B cell (primary cell): ENCODE measurements around the gene MAD2L1BP. TPM values are rescaled to one million over a fixed set of nuclear protein-coding genes. Genes with fewer than 3 reads are reported as not detected.

Experiments
- ATAC-seq: fragments of 200-7000 bp; cut with Tn5 transposase; one replicate; pipeline ENCODE4 v1.10.0; 2021; ENCODE audit warnings: low read depth, mild to moderate bottlenecking, moderate number of reproducible peaks, moderate library complexity
- CTCF ChIA-PET: fragments of 350-600 bp; sonication (Branson Sonifier 250); formaldehyde crosslinking; loops from one replicate; lab custom pipeline; 2021; ENCODE audit warnings: antibody characterized with exemption, inconsistent platforms; lab: Charles Lee
- POLR2A ChIA-PET: fragments of 350-600 bp; sonication (Branson Sonifier 250); formaldehyde crosslinking; loops from one replicate; lab custom pipeline; 2021; ENCODE audit warnings: antibody characterized with exemption; lab: Charles Lee
- DNase-seq: peaks from one replicate; pipeline ENCODE4 v3.0.0; 2013
- H2AFZ ChIP-seq: 2 replicates; pipeline ENCODE4 v1.6.1; 2012; ENCODE audit warnings: mild to moderate bottlenecking, low read depth, low read length; ENCODE audit not compliant: insufficient read depth, poor library complexity, severe bottlenecking
- H3K27ac ChIP-seq, 2 donors: 1 replicate in 1 of 2; 2 replicates in 1 of 2; pipeline ENCODE4 v1.5.1; 2012 to 2013; ENCODE audit warnings: low read length in 2 of 2, mild to moderate bottlenecking in 2 of 2, moderate library complexity in 1 of 2
- H3K27me3 ChIP-seq, 4 experiments: fragments of 200-600 bp in 1 of 4; sonication (generic) in 1 of 4; replicated peaks in 1 of 4; 1 replicate in 2 of 4; 2 replicates in 2 of 4; pipeline versions ENCODE4 v1.6.1 to v1.7.0; 2013 to 2016; ENCODE audit warnings: low read length in 3 of 4, mild to moderate bottlenecking in 2 of 4, mixed read lengths in 1 of 4, moderate library complexity in 1 of 4; ENCODE audit not compliant: insufficient read depth in 4 of 4, control insufficient read depth in 3 of 4; ENCODE audit errors: control extremely low read depth in 1 of 4
- H3K36me3 ChIP-seq, 2 experiments: replicated peaks in 1 of 2; 1 replicate in 1 of 2; 2 replicates in 1 of 2; pipeline versions ENCODE4 v1.6.1 to v1.7.1; 2013; ENCODE audit warnings: low read length in 1 of 2; ENCODE audit not compliant: insufficient read depth in 2 of 2, control insufficient read depth in 1 of 2; ENCODE audit errors: control extremely low read depth in 1 of 2, extremely low read depth in 1 of 2
- H3K4me1 ChIP-seq, 2 donors: fragments of 200-600 bp in 1 of 2; sonication (generic) in 1 of 2; 1 replicate in 1 of 2; 2 replicates in 1 of 2; pipeline versions ENCODE4 v1.5.1 to v1.6.1; 2013 to 2017; ENCODE audit warnings: low read length in 2 of 2; ENCODE audit not compliant: control insufficient read depth in 2 of 2, insufficient read depth in 2 of 2
- H3K4me2 ChIP-seq: replicated peaks from 2 replicates; pipeline ENCODE3; 2012; ENCODE audit warnings: mild to moderate bottlenecking, low read depth, low read length; ENCODE audit not compliant: poor library complexity, severe bottlenecking
- H3K4me3 ChIP-seq, 5 experiments: fragments of 200-600 bp in 1 of 5; sonication (generic) in 1 of 5; 1 replicate in 3 of 5; 2 replicates in 2 of 5; pipeline versions ENCODE4 v1.5.1 to v1.7.0; 2011 to 2016; ENCODE audit warnings: low read length in 4 of 5, mild to moderate bottlenecking in 4 of 5, low read depth in 2 of 5, control low read depth in 1 of 5, moderate library complexity in 1 of 5; ENCODE audit not compliant: insufficient read depth in 1 of 5; ENCODE audit errors: control extremely low read depth in 1 of 5, extremely low read depth in 1 of 5
- H3K79me2 ChIP-seq: fragments of 200-600 bp; sonication (generic); one replicate; pipeline ENCODE4 v1.6.0; 2016; ENCODE audit warnings: low read length; ENCODE audit not compliant: control insufficient read depth, insufficient read depth
- H3K9ac ChIP-seq: fragments of 200-600 bp; sonication (generic); 2 replicates; pipeline ENCODE4 v1.6.1; 2017; ENCODE audit warnings: mild to moderate bottlenecking, low read length, moderate library complexity
- H3K9me3 ChIP-seq, 3 donors: one replicate each; pipeline versions ENCODE4 v1.6.1 to v1.7.1; 2013; ENCODE audit warnings: low read length in 2 of 3; ENCODE audit not compliant: control insufficient read depth in 2 of 3, insufficient read depth in 1 of 3; ENCODE audit errors: control extremely low read depth in 1 of 3
- H4K20me1 ChIP-seq: 2 replicates; pipeline ENCODE4 v1.6.0; 2012; ENCODE audit warnings: mild to moderate bottlenecking, low read length; ENCODE audit not compliant: insufficient read depth, control insufficient read depth, poor library complexity, severe bottlenecking
- H3K27ac Mint-ChIP-seq: one replicate; pipeline ENCODE4 v1.8.0; 2021; ENCODE audit warnings: mixed read lengths
- H3K27me3 Mint-ChIP-seq: one replicate; pipeline ENCODE4 v1.8.0; 2021; ENCODE audit warnings: mixed read lengths
- H3K4me1 Mint-ChIP-seq: one replicate; pipeline ENCODE4 v1.8.0; 2021; ENCODE audit warnings: mixed read lengths
- H3K4me3 Mint-ChIP-seq: one replicate; pipeline ENCODE4 v1.8.0; 2021; ENCODE audit warnings: mixed read lengths
- H3K9me3 Mint-ChIP-seq: one replicate; pipeline ENCODE4 v1.8.0; 2022; ENCODE audit warnings: mixed read lengths; ENCODE audit not compliant: insufficient read depth
- EZH2 ChIP-seq: IDR thresholded peaks from 2 replicates; pipeline ENCODE4 v1.6.1; 2012; ENCODE audit warnings: borderline replicate concordance, low read depth, mild to moderate bottlenecking, moderate library complexity, low read length; ENCODE audit not compliant: insufficient read depth, poor library complexity, severe bottlenecking
- WGBS: methylation state at CpG from one replicate; pipeline ENCODE4 v1.1.5; 2013; ENCODE audit warnings: missing lambda C conversion rate; ENCODE audit not compliant: insufficient coverage; 5-methylcytosine and 5-hydroxymethylcytosine counted together
- intact Hi-C: fragments of 100-400 bp; cut with micrococcal nuclease; formaldehyde crosslinking; loops from one replicate; pipeline ENCODE4 v1.10.0; 2022
- polyA plus RNA-seq: library from polyadenylated mRNA; depleted of rRNA; stranded (reverse); fragments of >200 nt; gene quantifications from 2 replicates; pipeline ENCODE4 v1.2.3, GENCODE V29; 2012
- total RNA-seq, 2 donors: library from RNA; stranded (reverse); fragments of 120-200 nt in 1 of 2; gene quantifications; 1 replicate in 1 of 2; 2 replicates in 1 of 2; pipeline versions ENCODE4 v1.2.3 to v1.2.4, GENCODE V29; 2013 to 2022
- TF ChIP-seq, protein P1 (sequence below): fragments of 200-600 bp; IDR thresholded peaks from one replicate; pipeline ENCODE4 v1.8.0; 2022; ENCODE audit warnings: antibody characterized with exemption, mild to moderate bottlenecking

Gene MAD2L1BP
- total and polyA plus RNA-seq, 2 donors (not counting 1 experiment from before 2014, with no cell fraction given), result 32.7 to 35.4 TPM

GRCh38 chr6:43679057-43679456, 43.4 kb downstream of the MAD2L1BP start:
- Histone ChIP-seq H4K20me1 (peaks cover 79% of the 10 kb centered on the region), H3K36me3 (peaks cover 27 to 85% of the 10 kb centered on the region in 2 experiments), H3K27ac (no peak overlapping the region), H2AFZ (no peak overlapping the region), H3K9me3 (no peaks in the 10 kb centered on the region), H3K4me1 (peaks cover 10 to 11% of the 10 kb centered on the region in 2 donors), H3K4me2 (no peak overlapping the region), H3K27me3 (no peaks in the 10 kb centered on the region), H3K9ac (no peak overlapping the region), H3K4me3 (no peak overlapping the region), H3K79me2 (peaks cover 50% of the 10 kb centered on the region)
- Mint-ChIP-seq H3K27ac (no peak overlapping the region), H3K27me3 (no peaks in the 10 kb centered on the region), H3K9me3 (no peaks in the 10 kb centered on the region), H3K4me3 (no peak overlapping the region), H3K4me1 (peaks cover 19% of the 10 kb centered on the region)
- ChIA-PET POLR2A (no interaction called here), CTCF (interaction anchor here (1.0 to 2.6 kb wide), 2 partner anchors 11 to 392 kb away, joined by 3 to 20 read pairs; no protein-coding TSS in a partner anchor)
- no peak for DNase-seq
- TF ChIP-seq EZH2, result no peak
- TF ChIP-seq, protein P1, sequence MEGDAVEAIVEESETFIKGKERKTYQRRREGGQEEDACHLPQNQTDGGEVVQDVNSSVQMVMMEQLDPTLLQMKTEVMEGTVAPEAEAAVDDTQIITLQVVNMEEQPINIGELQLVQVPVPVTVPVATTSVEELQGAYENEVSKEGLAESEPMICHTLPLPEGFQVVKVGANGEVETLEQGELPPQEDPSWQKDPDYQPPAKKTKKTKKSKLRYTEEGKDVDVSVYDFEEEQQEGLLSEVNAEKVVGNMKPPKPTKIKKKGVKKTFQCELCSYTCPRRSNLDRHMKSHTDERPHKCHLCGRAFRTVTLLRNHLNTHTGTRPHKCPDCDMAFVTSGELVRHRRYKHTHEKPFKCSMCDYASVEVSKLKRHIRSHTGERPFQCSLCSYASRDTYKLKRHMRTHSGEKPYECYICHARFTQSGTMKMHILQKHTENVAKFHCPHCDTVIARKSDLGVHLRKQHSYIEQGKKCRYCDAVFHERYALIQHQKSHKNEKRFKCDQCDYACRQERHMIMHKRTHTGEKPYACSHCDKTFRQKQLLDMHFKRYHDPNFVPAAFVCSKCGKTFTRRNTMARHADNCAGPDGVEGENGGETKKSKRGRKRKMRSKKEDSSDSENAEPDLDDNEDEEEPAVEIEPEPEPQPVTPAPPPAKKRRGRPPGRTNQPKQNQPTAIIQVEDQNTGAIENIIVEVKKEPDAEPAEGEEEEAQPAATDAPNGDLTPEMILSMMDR, result no peak
- 97% methylated on average over 3 of the region's 6 CpGs for WGBS
- intact Hi-C loops, result no loop called here
- ATAC-seq, result no peak

DNA sequence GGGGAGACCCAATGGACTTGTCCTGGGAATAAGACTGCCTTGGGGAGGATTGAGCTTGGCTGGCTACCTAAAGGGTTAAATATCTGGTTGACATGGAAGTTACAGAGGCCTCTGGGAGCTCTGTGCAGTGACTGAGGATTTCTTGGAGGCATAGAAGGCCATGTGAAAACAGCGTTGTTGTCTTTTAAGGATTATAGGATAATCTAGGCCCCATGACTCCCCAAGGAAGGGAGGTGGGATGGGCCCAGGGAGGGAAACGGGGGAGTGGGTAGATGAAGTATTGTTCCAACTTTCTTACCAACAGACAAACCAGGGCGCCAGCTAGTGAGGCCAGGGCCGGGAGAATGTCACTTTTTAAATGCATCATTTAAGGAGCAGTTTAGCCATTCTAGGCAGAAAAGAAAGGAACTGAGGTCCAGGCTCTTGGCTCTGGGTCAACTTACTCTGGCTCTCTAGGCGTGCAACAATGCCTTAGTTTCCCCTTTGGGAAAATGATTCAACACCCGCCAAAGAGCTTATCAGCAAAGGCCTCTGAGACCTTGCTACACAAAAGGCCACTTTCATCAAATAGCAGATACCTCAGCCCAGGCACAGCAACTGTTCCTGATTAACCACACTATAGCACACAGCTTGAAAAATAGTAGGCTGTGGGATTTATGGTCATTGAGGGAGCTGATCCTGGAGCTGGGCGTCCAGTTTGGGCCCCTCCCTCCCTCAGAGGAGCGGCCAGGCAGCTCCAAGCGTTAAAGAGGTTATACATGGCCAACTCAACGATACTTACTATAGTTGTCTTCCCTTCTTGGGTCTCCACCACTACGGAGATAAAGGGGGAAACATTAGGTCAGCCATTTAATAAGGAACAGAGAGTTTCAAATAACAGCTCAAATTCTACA, 44.9 kb downstream of the MAD2L1BP start:
- Histone ChIP-seq H3K36me3 (peaks cover 25 to 70% of the 10 kb centered on the region in 2 experiments), H2AFZ (no peak overlapping the region), H3K79me2 (peaks cover 63% of the 10 kb centered on the region), H3K4me2 (no peak overlapping the region), H4K20me1 (peaks cover 84% of the 10 kb centered on the region), H3K4me3 (no peak overlapping the region), H3K27ac (no peak overlapping the region), H3K27me3 (no peaks in the 10 kb centered on the region), H3K9me3 (no peaks in the 10 kb centered on the region), H3K9ac (no peak overlapping the region), H3K4me1 (peaks cover 20 to 23% of the 10 kb centered on the region in 2 donors)
- Mint-ChIP-seq H3K4me1 (peaks cover 32% of the 10 kb centered on the region), H3K9me3 (no peaks in the 10 kb centered on the region), H3K27me3 (no peaks in the 10 kb centered on the region), H3K27ac (no peak overlapping the region), H3K4me3 (no peak overlapping the region)
- intact Hi-C loops, result loop anchor here (10.0 kb wide), 1 partner anchor 1466 kb away; the partner anchor contains the start of gene MRPS10
- ATAC-seq (no peak), DNase-seq (no peak)
- TF ChIP-seq EZH2, result no peak
- TF ChIP-seq, protein P1, result no peak
- ChIA-PET CTCF (interaction anchor here (0.9 to 1.0 kb wide), 2 partner anchors 9 to 394 kb away, joined by 3 read pairs; no protein-coding TSS in a partner anchor), POLR2A (no interaction called here)
- WGBS, result 100% methylated on average over 3 of the region's 11 CpGs
